DMS79 (cell line): Measurements from ENCODE around the gene SETD4.
"Not testable (repeated sequence)": the region's sequence is repeated elsewhere in the genome, so short reads cannot be mapped to it uniquely, and the experiment has no call there.

Experiments
- DNase-seq: peaks from one replicate; lab custom pipeline; 2025; lab: John Stamatoyannopoulos, UW

The SETD4 gene, protein sequence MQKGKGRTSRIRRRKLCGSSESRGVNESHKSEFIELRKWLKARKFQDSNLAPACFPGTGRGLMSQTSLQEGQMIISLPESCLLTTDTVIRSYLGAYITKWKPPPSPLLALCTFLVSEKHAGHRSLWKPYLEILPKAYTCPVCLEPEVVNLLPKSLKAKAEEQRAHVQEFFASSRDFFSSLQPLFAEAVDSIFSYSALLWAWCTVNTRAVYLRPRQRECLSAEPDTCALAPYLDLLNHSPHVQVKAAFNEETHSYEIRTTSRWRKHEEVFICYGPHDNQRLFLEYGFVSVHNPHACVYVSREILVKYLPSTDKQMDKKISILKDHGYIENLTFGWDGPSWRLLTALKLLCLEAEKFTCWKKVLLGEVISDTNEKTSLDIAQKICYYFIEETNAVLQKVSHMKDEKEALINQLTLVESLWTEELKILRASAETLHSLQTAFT

DNA sequence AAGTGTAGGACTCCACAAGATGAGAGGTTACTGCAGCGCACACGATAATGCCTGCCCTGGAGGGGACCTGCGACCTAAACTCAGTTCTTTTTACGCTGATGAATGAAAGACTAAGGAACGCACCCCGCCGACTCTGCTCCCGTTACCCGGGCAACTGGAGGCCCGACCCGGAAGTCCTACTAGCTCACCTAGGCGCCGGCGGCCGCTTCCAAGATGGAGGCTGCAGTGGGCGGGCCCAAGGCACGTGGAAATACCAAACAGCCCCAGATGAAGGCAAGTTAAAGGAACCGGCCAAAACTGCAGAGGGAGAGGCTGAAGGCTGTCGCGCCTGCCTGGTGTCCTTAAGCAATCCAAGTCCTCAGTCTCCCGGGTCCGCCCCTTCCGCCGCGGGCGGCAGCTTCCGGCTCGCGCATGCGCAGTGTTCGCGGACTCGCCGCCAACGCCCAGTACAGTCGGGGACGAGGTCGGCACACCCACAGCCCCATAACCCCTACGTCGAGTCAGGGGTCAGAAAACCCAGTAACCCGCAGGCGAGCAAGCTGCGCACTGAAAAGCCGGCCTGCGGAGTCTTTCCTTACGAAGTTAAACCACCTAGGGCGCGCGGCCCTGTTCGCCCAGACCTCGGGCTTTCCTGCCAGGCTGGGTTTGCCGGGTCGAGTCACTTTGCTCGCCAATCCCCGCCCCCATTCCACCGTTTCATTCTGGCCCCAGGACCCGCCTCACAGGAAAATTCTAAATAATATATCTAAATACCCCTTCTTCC lies at the start of gene SETD4:
Gene SETD4 (minus strand): TSS at position 368 of the 763 bp plus-strand sequence. CDS start 1,638 bp downstream, outside the sequence.
- peak; percentile 88 for DNase-seq

DNA sequence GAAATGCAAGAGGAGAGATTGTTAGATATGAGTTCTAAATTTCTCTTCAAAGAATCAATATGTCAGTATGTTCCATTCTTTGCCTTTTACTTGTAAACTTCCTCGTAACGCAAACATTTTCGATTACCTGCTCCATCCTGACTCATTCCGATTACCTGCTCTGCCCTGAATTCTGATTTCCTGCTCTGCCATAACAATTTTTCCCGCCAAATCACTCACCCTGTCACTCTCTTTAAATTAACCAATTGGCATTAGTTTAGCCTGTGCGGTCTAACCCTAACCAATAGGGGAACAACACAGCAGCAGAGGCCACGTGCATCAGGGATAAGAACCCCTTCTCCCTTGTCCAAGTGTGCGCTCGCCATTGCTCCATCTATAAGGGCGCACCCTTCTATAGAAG lies 49.5 kb upstream of the SETD4 start:
- DNase-seq, result no peak

DNA sequence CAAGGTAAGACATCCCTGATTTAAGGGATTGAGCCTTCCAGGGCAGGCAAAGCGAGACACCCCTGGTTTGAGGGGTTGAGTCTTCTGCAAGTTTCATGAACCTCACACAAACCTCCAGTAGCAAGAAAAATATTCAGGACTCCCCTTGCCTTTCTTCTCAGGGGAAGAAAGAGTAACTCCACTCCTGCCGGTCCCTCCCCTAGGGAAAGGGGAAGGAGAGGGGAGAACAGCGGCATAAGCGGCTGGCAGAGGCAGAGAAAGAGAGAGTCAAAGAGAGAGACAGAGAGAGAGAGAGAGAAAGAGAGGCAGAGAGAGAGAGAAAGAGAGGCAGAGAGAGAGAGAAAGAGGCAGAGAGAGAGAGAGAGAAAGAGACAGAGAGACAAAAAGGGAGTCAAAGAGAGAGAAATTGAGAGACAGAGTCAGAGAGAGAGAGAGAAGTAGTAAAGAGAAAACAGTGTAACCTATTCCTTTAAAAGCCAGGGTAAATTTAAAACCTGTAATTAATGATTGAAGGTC lies 45.1 kb upstream of the SETD4 start:
- no peak for DNase-seq

DNA sequence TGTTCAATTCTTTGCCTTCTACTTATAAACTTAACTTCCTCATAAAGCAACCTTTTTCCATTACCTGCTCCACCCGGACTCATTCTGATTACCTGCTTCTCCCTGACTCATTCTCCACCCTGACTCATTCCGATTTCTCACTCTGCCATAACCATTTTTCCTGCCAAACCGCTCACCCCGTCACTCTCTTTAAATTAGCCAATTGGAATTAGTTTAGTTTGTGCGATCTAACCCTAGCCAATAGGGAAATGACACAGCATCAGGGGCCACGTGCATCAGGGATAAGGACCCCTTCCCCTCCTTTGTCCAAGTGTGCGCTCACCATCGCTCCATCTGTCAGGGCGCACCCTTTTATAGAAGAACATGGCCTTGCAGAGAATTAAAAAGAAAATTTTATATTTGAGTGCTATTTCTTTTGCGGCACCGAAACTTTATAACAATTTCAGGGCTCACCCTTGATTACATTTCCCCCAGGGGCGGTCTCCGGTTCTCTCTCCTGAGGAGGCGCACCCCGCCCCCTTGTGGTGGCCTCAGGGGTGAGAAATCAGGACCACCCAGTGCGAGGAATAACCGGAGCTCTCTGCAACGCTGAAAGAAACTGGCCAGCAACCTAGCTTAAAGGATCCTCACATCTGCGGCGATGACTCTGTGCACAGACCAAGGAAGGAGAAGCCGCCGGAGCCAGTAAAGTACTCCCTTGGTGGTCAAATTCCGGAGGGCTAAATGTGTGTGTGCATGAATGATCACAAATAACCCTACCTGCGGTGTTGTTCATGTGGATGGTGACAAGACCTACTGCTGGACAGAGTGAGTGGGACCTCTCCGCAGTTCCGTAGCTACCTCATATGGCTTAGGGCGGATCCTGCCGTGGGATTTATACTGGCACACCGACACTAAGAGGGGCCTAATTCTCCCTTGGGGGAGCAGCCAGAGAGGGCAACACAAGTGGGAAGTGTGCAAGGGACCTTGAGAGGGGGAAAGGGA lies 44.3 kb upstream of the SETD4 start:
- DNase-seq, result no peak

DNA sequence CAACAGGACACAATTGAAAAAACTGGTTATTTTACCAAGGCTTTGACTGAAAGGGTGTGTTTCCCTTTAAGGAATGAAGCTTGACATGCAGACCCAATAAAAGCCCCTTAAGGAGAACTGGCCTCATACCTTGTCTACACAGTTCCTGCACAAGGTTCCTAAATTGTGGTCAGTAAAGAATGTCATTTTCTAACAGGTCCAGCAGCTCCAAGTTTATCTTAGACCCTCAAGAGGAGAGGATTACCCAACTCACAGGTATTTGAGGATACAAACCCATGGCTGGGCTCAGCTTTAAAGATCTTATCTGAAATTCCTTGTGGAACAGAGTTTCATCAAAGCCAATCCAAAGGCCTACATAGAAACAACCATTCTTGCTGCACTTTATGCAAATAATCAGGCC lies 43.1 kb upstream of the SETD4 start:
- no peak for DNase-seq

DNA sequence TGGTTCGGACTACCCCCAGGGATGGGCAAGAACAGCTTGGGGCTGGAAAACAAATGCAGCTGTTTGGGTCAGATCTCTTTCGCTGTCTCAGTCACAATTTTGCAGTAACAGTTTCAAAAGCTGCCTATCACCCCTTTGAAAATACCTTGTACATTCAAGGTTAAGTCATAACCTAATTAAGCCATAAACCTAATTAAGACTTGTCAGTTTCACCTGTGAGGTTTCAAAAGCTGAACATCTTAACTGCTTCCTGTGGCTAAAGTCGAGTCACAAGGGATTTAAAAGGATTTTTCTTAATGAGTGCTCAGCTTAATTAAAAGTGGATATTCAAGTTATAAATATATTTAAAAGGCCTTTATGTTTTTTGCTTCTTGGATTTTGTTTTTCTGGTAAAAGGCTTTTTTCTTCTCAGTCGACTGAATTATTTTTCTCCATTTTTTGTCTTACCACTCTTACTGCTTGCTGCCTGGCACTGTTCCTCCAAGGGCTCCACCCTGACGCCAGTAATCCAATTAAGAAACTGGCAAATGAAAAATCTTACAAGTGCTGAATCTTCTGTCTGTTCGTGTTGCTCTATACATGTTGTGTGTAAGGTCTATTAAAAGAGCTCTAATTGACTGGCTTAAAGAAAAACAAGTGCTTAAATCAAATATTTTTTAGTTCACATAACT lies 40.8 kb upstream of the SETD4 start:
- no peak for DNase-seq

DNA sequence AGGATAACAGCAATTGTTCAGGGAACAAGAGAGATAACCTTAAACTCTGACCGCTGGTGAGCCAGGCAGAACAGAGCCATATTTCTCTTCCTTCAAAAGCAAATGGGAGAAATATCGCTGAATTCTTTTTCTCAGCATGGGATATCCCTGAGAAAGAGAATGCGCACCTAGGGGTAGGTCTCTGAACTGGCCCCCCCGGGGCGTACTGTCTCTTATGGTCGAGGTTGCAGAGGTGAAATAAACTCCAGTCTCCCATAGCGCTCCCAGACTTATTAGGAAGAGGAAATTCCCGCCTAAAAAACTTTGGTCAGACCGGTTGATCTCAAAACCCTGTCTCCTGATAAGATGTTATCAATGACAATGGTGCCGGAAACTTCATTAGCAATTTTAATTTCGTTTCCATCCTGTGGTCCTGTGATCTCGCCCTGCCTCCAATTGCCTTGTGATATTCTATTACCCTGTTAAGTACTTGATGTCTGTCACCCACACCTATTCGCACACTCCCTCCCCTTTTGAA lies 39.4 kb upstream of the SETD4 start:
- DNase-seq, result not testable (repeated sequence)

DNA sequence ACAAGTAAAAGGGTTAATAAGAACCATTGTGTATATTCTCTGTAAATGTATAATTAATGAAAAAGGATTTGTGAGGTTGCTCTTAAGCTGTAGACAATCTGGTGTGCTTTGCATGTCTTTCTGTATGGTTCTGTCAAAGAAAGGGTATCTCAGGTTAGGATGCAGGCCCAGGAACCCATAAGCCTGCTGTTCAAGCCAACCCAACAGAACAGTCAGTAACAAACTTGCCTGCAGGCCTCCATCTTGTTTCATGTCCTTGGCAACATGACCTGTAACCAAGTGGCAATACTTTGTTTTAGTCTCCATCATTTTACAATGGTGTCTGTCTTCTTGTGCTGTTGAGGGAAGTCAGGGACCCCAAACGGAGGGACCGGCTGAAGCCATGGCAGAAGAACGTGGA lies 38.7 kb upstream of the SETD4 start:
- no peak for DNase-seq

DNA sequence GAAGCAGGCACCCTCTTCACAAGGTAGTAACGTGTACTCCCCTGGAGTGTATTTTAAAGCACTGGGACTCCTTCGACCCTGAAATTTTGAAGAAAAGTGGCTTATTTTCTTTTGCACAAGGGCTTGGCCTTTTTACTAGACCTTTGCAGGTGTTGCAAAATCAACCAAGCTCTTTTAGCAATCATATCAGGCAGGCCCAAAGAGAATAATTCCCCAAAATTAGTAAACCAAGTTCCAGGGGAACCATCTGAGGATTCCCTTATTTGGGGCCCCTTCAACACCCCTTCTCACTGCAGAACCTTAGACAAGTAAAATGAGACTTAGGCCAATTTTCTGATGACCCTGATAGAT lies 37.8 kb upstream of the SETD4 start:
- DNase-seq, result no peak

DNA sequence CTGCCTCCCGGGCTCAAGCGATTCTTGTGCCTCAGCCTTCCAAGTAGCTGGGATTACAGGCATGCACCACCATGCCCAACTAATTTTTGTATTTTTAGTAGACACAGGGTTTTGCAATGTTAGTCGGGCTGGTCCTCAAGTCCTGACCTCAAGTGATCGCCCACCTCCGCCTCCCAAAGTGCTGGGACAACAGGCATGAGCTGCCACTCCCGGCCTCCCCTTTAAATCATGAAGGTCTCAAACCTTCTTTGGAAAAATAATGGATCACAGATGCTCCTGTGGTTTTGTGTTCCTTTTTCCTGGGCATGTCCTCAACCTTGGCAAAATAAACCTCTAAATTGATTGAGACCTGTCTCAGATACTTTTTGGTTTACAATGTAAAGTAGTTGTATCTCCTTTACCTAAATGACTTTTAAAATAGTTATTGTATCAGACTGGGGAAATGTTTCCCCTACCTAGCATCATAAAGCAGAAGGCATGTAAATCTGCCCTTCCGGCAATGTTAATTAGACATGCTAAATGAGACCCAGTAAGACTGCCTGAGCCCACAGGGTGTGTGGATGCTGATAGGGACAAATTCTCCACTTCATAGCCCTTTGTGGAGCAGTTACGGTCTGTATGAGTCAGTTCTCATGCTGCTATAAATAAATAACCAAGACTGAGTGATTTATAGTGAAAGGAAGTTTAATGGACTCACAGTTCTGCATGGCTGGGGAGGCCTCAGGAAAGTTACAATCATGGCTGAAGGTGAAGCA lies 37.3 kb upstream of the SETD4 start:
- DNase-seq, result no peak

DNA sequence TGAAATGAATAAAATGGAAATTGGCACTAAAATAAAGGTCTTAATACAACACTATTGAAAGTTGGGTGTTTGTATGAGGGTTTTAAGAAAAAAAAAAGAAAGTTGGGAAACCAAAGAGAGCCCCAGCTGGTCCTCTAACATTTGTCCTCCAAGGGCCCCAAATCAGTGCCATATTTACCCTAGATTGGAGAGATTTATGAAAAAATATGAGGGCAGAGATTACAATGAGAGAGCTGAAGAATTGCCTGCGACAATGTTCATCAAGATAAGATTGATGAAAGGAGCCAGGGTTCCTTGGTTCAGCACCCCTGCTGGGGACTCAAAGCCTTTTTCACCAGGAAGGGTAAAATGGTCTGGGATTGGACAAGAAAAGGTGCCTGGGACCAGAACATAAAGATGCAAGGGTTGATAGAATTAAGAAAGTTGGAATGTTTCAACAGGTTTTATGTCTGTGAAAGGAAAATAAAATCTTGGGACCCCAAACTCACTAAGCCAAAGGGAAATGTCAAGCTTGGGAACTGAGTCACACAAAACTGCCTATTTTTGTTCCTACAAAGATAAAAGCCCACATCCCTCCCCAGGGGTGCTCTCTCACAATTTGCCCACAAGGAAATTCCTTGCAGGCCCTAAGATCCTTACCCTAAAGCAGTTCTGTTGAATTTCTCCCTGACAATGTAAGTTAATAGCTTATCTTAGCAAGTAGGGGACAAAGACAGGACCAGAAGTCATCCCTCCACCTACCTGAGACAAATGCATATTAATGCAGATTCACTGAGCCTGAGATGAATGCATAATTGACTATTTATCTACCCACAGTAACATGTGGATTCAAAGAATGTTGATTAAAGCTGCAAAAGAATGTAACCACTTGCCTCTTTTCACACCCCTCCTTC lies 36.3 kb upstream of the SETD4 start:
- DNase-seq, result no peak

DNA sequence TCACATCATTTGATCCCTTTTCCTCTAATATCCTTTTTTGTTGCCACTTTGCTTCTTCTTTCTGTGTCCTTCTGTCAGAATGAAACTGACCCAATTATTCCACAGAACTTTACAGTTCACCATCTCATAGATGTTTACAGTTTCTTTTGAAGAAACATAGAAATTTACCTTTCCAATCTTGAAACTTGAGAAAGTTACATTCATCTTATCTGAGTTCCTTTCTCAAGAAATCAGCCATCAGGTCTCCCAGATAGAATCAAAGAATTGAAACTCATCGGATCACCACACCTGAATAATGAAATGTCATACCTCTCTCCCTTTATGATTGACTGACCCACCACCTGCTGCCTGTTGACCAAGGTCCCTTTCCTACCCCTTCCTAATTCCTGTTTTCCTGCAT lies 33.2 kb upstream of the SETD4 start:
- DNase-seq, result no peak

DNA sequence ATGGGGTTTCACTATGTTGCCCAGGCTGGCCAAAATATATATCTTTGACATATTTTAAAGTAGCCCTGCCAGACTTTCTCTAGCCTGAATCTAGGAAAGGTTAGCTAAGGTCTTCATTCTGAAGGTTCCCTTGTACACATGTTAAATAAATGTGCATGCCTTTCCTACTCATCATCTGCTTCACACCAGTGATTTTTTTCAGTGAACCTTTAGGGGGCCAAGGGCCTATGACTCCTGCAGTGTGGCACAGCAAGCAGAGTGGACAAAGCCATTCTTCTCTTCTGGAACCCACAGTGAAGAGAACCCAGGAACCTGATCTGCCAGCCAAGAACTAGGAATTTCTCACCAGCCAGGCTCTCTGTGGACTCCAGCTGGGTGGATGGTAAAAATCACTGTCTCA lies 32.4 kb upstream of the SETD4 start:
- DNase-seq, result no peak

DNA sequence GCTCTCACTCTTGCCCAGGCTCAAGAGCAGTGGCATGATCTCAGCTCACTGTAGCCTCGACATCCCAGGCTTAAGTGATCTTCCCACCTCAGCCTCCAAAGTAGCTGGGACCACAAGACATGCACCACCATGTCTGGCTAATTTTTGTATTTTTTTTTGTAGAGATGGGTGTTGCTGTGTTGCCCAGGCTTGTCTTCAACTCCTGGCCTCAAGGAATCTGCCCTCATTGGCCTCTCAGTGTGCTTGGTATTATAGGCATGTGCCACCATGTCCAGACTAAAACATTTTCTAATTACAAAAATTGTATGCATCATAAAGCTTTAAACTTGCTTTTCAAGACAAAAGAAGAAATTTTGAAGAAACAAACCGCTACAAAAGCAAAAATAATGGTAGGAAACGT lies 29.6 kb upstream of the SETD4 start:
- no peak for DNase-seq

DNA sequence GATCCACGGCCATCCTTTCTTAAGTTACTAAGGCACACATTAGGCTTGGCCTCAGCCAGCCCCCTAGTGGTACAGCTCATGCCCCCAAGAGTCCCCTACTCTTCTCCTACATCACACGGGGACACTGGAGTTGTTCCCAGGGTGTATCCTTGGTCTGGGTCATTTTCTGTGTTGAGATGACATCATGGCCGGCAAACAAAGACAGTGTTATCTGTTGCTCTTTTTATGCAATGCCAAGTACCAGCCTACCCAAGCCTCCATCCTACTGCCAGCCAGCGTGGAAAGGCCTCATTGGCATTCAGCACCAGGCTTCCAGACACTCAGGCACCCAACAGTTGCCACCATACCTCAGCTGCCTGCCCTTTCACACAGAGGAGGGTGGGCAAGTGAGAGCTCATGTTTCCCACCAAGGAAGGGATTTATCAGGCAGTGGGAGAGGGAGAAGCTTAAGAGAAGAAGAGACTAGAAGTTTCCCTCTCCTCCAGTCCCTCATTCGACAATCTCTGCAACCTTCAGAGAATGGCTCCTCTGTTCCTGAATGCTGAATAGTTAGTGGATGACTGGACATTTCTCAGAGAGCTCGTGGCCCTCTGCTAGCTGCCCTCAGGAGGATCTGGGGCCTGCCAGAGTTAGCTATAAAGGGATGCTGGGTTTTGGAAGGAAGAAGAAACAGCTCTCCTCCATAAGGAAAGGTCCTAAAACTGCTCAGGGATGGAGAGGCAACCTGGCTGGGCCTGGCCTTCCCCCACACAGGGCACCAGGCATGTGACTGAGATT lies 27.2 kb upstream of the SETD4 start:
- no peak for DNase-seq

DNA sequence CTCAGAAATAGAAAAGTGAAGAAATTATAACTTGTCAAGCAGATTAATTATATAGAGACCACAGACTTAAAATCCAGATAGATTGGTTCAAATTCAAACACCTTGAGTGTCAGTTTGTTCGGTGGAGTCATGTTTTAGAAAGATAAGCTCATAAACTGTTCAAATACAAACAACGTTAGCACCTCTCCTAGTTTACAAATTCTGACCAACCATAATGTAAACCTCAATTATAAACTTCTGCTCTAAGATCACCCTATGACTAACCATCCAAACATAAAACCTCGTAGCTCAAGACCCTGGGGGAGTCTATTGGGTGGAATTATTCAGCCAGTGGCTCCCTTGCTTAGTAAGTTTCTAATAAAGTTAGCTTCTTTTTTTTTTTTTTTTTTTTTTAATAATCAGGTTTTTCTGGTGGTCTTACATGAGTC lies 21.9 kb upstream of the SETD4 start:
- no peak for DNase-seq

DNA sequence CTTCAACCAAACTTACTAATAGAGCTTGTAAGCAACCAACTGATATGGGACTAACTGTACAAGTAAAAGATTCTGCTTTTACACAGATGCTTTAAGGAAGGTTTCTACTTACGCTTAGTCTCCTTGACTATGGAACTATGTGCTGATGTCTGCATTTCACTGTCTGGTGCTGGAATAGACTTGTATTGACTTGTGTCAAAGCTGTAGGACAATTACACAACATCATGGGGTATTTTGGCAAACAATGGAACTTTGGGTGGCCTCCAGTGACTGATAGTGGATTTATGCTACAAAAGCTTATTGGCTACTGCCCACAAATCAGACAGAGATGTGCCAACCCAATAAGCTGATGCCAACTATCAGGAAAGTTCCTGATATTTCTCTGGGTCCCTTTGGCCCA lies 20.1 kb upstream of the SETD4 start:
- DNase-seq, result no peak

DNA sequence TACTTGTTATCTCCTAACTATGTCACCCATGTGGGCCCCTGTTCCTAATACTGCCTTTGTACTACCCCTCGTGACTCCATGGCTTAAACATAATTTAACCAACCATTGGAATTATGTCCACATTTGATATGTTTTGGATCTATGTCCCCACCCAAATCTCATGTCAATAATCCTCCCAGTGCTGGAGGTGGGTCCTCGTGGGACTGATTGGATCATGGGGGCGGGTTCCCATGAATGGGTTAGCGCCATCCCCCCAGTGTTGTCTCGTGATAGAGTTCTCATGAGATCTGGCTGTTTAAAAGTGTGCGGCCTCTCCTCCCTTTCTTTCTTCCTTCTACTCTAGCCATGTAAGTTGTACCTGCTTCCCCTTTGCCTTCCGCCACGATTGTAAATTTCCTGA lies 19.3 kb upstream of the SETD4 start:
- no peak for DNase-seq
